H1 (cell line): ENCODE data around the gene G6PC3.

Experiments
- ASH2L ChIP-seq: fragments of 200-600, 300-600 bp; sonication (generic); IDR thresholded peaks from one replicate; pipeline ENCODE4 v1.7.1; 2017; ENCODE audit warnings: low read length
- CTCF ChIP-seq, 3 experiments: IDR thresholded peaks; 1 replicate in 2 of 3; 2 replicates in 1 of 3; pipeline versions ENCODE4 v1.5.1 to v1.6.1; 2011; ENCODE audit warnings: low read length in 3 of 3, mild to moderate bottlenecking in 3 of 3, inconsistent platforms in 2 of 3, low read depth in 1 of 3, moderate library complexity in 1 of 3; ENCODE audit not compliant: insufficient read depth in 1 of 3; ENCODE audit errors: control extremely low read depth in 1 of 3
- E2F6 ChIP-seq: IDR thresholded peaks from 2 replicates; pipeline ENCODE4 v1.6.1; 2012; ENCODE audit warnings: inconsistent platforms
- EGR1 ChIP-seq: IDR thresholded peaks from 2 replicates; pipeline ENCODE4 v1.6.1; 2011; ENCODE audit warnings: low read depth, low read length, borderline replicate concordance
- JUND ChIP-seq: IDR thresholded peaks from 2 replicates; pipeline ENCODE4 v1.6.1; 2011; ENCODE audit warnings: mild to moderate bottlenecking, improper control_type of control experiment, low read length
- MAX ChIP-seq: IDR thresholded peaks from 2 replicates; pipeline ENCODE4 v1.6.1; 2012; ENCODE audit warnings: inconsistent platforms
- PHF8 ChIP-seq: fragments of 200-600 bp; sonication (generic); conservative IDR thresholded peaks from 2 replicates; pipeline ENCODE4 v1.7.1; 2012; ENCODE audit warnings: low read depth, mild to moderate bottlenecking, inconsistent platforms, low read length, moderate library complexity
- POLR2AphosphoS5 ChIP-seq: IDR thresholded peaks from 2 replicates; pipeline ENCODE4 v1.6.1; 2011; ENCODE audit warnings: low read depth, low read length
- RFX5 ChIP-seq: IDR thresholded peaks from 2 replicates; pipeline ENCODE4 v1.6.1; 2011; ENCODE audit warnings: low read depth, low read length, improper control_type of control experiment, borderline replicate concordance
- SIN3A ChIP-seq, 2 experiments: IDR thresholded peaks in 1 of 2; conservative IDR thresholded peaks in 1 of 2; 2 replicates each; pipeline ENCODE4 v1.6.1; 2011 to 2012; ENCODE audit warnings: low read length in 2 of 2, improper control_type of control experiment in 1 of 2, low read depth in 1 of 2, mild to moderate bottlenecking in 1 of 2
- TCF12 ChIP-seq: IDR thresholded peaks from 2 replicates; pipeline ENCODE4 v1.6.1; 2011; ENCODE audit warnings: low read depth, mild to moderate bottlenecking, low read length

GRCh38 chr17:44085908-44086307 lies 15.4 kb downstream of the G6PC3 start:
- TF ChIP-seq CTCF (IDR thresholded peaks at IDR 0.05; ENCODE audit: control extremely low read depth in 1 of 3, insufficient read depth in 1 of 3, low read depth in 1 of 3, low read length in 3 of 3) (no peak), RFX5 (no peak), POLR2AphosphoS5 (no peak), PHF8 (no peak), EGR1 (no peak), JUND (no peak), TCF12 (no peak), SIN3A (conservative IDR thresholded peaks at IDR 0.05 in 1 of 2, IDR thresholded peaks at IDR 0.05 in 1 of 2; ENCODE audit: low read depth in 1 of 2, low read length in 2 of 2) (no peak), E2F6 (no peak), ASH2L (no peak), MAX (no peak)
